ENCODE results near the gene FGFR2. TPM values are rescaled to one million over a fixed set of nuclear protein-coding genes. Genes with fewer than 3 reads are reported as not detected.

FGFR2 gene
- total RNA-seq, 1 donor from 2014 or later = 58.4 TPM

GRCh38 chr10:121551210-121551885, 46.9 kb downstream of the FGFR2 start:
- no peak for DNase-seq (ENCODE audit: low read depth, low spot score)
- no peak overlapping the region for H3K27ac Mint-ChIP-seq (ENCODE audit: unreplicated experiment)
- TF ChIP-seq, protein P1, sequence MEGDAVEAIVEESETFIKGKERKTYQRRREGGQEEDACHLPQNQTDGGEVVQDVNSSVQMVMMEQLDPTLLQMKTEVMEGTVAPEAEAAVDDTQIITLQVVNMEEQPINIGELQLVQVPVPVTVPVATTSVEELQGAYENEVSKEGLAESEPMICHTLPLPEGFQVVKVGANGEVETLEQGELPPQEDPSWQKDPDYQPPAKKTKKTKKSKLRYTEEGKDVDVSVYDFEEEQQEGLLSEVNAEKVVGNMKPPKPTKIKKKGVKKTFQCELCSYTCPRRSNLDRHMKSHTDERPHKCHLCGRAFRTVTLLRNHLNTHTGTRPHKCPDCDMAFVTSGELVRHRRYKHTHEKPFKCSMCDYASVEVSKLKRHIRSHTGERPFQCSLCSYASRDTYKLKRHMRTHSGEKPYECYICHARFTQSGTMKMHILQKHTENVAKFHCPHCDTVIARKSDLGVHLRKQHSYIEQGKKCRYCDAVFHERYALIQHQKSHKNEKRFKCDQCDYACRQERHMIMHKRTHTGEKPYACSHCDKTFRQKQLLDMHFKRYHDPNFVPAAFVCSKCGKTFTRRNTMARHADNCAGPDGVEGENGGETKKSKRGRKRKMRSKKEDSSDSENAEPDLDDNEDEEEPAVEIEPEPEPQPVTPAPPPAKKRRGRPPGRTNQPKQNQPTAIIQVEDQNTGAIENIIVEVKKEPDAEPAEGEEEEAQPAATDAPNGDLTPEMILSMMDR (conservative IDR thresholded peaks at IDR 0.05) = no peak
- peaks cover 25% of the 10 kb centered on the region for H3K4me1 Mint-ChIP-seq
- H3K27me3 Mint-ChIP-seq (ENCODE audit: low read depth) = no peaks in the 10 kb centered on the region
- H3K36me3 Mint-ChIP-seq (ENCODE audit: low read depth) = peaks cover 16% of the 10 kb centered on the region
- no peaks in the 10 kb centered on the region for H3K9me3 Mint-ChIP-seq
- H3K4me3 Mint-ChIP-seq = no peak overlapping the region

- Mint-ChIP-seq H3K4me3 (no peak overlapping the region), H3K4me1 (peaks cover 16% of the 10 kb centered on the region), H3K36me3 (ENCODE audit: low read depth) (peaks cover 22% of the 10 kb centered on the region), H3K27ac (ENCODE audit: unreplicated experiment) (no peak overlapping the region), H3K27me3 (ENCODE audit: low read depth) (no peaks in the 10 kb centered on the region), H3K9me3 (no peaks in the 10 kb centered on the region)
- TF ChIP-seq, protein P1 (conservative IDR thresholded peaks at IDR 0.05) = no peak
- DNase-seq (ENCODE audit: low read depth, low spot score) = no peak
Measured at GRCh38 chr10:121544301-121544869, 53.9 kb downstream of the FGFR2 start.

GRCh38 chr10:121543545-121543944, 54.7 kb downstream of the FGFR2 start:
- no peak overlapping the region for H3K27ac Mint-ChIP-seq (ENCODE audit: unreplicated experiment)
- DNase-seq (ENCODE audit: low read depth, low spot score) = no peak
- peaks cover 16% of the 10 kb centered on the region for H3K4me1 Mint-ChIP-seq
- H3K4me3 Mint-ChIP-seq = no peak overlapping the region
- TF ChIP-seq, protein P1 (conservative IDR thresholded peaks at IDR 0.05) = no peak
- peaks cover 25% of the 10 kb centered on the region for H3K36me3 Mint-ChIP-seq (ENCODE audit: low read depth)
- H3K9me3 Mint-ChIP-seq = no peaks in the 10 kb centered on the region
- H3K27me3 Mint-ChIP-seq (ENCODE audit: low read depth) = no peaks in the 10 kb centered on the region

DNA sequence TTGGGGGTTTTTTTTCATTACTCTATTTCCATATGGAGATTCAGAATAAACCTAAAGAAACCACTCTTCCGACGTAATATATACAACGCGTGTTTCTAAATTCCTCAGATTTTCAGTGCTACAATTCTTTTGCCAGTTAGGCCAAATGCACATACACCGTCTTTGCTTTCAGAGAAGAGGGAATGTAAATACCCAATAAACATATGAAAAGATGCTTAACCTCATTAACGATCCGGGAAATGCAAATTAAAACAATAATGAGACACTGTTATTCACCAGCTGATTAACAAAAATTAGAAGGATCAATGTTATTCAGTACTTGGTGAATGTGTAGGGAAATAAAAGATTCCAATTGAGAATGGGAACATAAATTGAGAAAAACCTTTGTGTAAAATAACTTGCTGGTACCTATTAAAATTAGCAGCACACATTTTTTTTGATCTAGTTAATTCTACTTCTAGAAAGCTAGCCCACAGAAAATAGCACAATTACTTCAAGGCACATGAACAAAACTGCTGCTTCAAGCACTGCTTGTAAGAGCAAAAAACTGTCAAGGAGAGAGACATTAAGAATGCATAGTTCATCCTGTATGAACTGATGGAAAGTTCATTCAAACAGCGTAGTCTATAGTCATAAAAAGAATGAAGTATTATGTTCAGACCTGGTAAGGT, 56.7 kb downstream of the FGFR2 start:
- Mint-ChIP-seq H3K9me3 (no peaks in the 10 kb centered on the region), H3K27ac (ENCODE audit: unreplicated experiment) (no peak overlapping the region), H3K4me1 (peaks cover 16% of the 10 kb centered on the region), H3K36me3 (ENCODE audit: low read depth) (peaks cover 28% of the 10 kb centered on the region), H3K4me3 (no peak overlapping the region), H3K27me3 (ENCODE audit: low read depth) (no peaks in the 10 kb centered on the region)
- TF ChIP-seq, protein P1 (conservative IDR thresholded peaks at IDR 0.05) = no peak
- DNase-seq (ENCODE audit: low read depth, low spot score) = no peak

DNA sequence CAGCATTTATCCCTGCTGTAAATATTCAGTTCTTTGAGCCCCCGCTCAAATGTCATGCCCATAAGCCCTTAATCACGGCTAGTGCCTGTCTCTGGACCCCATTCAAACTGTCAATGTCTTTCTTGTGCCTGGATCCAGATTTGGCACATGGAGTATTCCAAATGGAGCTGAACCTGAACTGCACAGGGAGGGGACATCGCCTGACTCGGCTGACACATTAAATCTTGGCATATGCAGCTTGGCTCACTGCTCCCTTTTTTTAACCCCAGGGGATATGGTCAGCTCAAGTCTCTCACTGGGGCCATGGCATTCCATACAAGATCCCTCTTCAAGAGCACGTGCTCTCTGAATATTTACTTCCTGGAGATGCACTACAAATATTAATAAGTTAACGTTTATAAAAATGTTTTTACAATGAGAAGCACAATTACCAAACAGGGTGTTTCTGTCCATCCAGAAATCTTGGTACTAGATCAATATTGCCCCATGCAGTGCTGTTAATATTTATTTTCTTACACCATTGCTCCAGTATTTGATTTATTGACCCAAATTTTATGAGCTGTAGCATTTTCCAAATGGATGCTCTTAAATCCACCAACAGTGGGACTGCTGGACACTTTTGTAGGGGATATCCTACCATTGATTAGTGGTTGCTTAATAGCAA, 57.4 kb downstream of the FGFR2 start:
- no peak for DNase-seq (ENCODE audit: low read depth, low spot score)
- no peaks in the 10 kb centered on the region for H3K9me3 Mint-ChIP-seq
- no peak overlapping the region for H3K4me3 Mint-ChIP-seq
- H3K27me3 Mint-ChIP-seq (ENCODE audit: low read depth) = no peaks in the 10 kb centered on the region
- H3K36me3 Mint-ChIP-seq (ENCODE audit: low read depth) = peaks cover 30% of the 10 kb centered on the region
- TF ChIP-seq, protein P1 (conservative IDR thresholded peaks at IDR 0.05) = no peak
- no peak overlapping the region for H3K27ac Mint-ChIP-seq (ENCODE audit: unreplicated experiment)
- peaks cover 20% of the 10 kb centered on the region for H3K4me1 Mint-ChIP-seq

All from neural crest cell (in vitro differentiated cells).